ENCODE results near the gene ASAP2.
"Not testable (repeated sequence)": the region's sequence is repeated elsewhere in the genome, so short reads cannot be mapped to it uniquely, and the experiment has no call there.

The ASAP2 gene

GRCh38 chr2:9388950-9389911 lies 182.6 kb downstream of the ASAP2 start:
- no peak for DNase-seq

GRCh38 chr2:9390151-9390850 lies 183.7 kb downstream of the ASAP2 start:
- DNase-seq, result no peak

GRCh38 chr2:9390991-9391390 lies 184.4 kb downstream of the ASAP2 start:
- DNase-seq, result no peak

- no peak for DNase-seq
These were observed 185.5 kb downstream of the ASAP2 start for GRCh38 chr2:9391961-9392720.

- no peak for DNase-seq
These were observed 186.5 kb downstream of the ASAP2 start for GRCh38 chr2:9392898-9393765.

- DNase-seq, result no peak
These were observed 188.2 kb downstream of the ASAP2 start for GRCh38 chr2:9394816-9395215.

- no peak for DNase-seq
These were observed 190.6 kb downstream of the ASAP2 start for GRCh38 chr2:9397201-9397600.

- DNase-seq, result not testable (repeated sequence)
These were observed 191.6 kb downstream of the ASAP2 start for GRCh38 chr2:9398251-9398650.

GRCh38 chr2:9398881-9399780 lies 192.5 kb downstream of the ASAP2 start:
- DNase-seq, result no peak

- no peak for DNase-seq
These were observed 193.9 kb downstream of the ASAP2 start for GRCh38 chr2:9400268-9401058.

- DNase-seq, result no peak
These were observed 194.5 kb downstream of the ASAP2 start for GRCh38 chr2:9401059-9401547.

- no peak for DNase-seq
These were observed 195.2 kb downstream of the ASAP2 start for GRCh38 chr2:9401646-9402371.

GRCh38 chr2:9403924-9404323 lies 197.3 kb downstream of the ASAP2 start:
- DNase-seq, result no peak

GRCh38 chr2:9404451-9404850 lies 197.8 kb downstream of the ASAP2 start:
- DNase-seq, result no peak

GRCh38 chr2:9405636-9406035 lies 199.0 kb downstream of the ASAP2 start:
- no peak for DNase-seq

GRCh38 chr2:9406529-9407362 lies 200.1 kb downstream of the ASAP2 start:
- DNase-seq, result no peak

GRCh38 chr2:9407363-9407811 lies 200.8 kb downstream of the ASAP2 start:
- no peak for DNase-seq

GRCh38 chr2:9408641-9409151 lies 202.1 kb downstream of the ASAP2 start:
- DNase-seq, result no peak

Measured in activated gamma-delta T cell treated with Interleukin-2 at 50 U/mL for 16 hours (primary cell).